Large intestine (tissue), 3 donors: ENCODE data around the gene ZFC3H1. TPM values are rescaled to one million over a fixed set of nuclear protein-coding genes. Genes with fewer than 3 reads are reported as not detected.

ENCODE experiments used
- DNase-seq, 2 donors: peaks; one replicate each; pipeline versions ENCODE4 v3.0.0 to v3.0.0-alpha.2; 2013
- H3K27ac ChIP-seq: one replicate; pipeline ENCODE4 v1.5.1; 2013; ENCODE audit warnings: low read length
- H3K27me3 ChIP-seq: 2 replicates; pipeline ENCODE4 v1.6.1; 2013; ENCODE audit warnings: low read length; ENCODE audit not compliant: control insufficient read depth, insufficient read depth
- H3K36me3 ChIP-seq: 2 replicates; pipeline ENCODE4 v1.6.1; 2013; ENCODE audit warnings: low read length; ENCODE audit not compliant: control insufficient read depth, insufficient read depth
- H3K4me1 ChIP-seq: one replicate; pipeline ENCODE4 v1.6.1; 2013; ENCODE audit warnings: low read length; ENCODE audit not compliant: control insufficient read depth, insufficient read depth
- H3K4me3 ChIP-seq: one replicate; pipeline ENCODE4 v1.5.1; 2013; ENCODE audit warnings: low read length
- H3K9me3 ChIP-seq: one replicate; pipeline ENCODE4 v1.6.1; 2013; ENCODE audit warnings: mild to moderate bottlenecking, low read depth, low read length, moderate library complexity; ENCODE audit not compliant: control insufficient read depth
- WGBS: methylation state at CpG from one replicate; pipeline ENCODE4 v1.1.5; 2013; ENCODE audit warnings: low lambda C conversion rate; ENCODE audit not compliant: insufficient coverage; 5-methylcytosine and 5-hydroxymethylcytosine counted together
- polyA plus RNA-seq: library from polyadenylated mRNA; unstranded; fragments of 120-200 nt; gene quantifications from one replicate; pipeline ENCODE4 v1.2.1, GENCODE V29; 2013

The ZFC3H1 gene
- polyA plus RNA-seq, 1 donor, result 86.3 TPM

DNA sequence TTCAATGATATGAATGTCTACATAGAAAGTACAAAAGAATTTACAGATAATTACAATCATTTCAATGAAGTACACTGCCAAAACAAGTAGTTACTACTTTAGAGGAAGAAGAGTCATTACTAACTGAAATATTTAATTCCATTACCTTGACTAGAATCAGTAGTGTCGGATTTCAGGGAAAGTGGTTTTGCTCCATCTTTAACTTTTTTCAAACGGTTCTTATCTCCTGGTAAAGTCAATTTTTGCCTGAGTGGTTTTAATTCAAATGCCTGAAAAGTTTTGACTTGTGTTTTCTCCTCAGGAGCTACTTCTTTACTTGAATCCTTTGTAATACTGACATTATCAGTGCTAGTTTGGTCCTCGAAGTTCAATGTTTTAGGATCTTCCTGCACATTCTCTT, 6.9 kb downstream of the ZFC3H1 start:
- Histone ChIP-seq H3K27ac (no peak overlapping the region), H3K9me3 (peaks cover 2% of the 10 kb centered on the region), H3K4me1 (no peaks in the 10 kb centered on the region), H3K36me3 (peaks cover 28% of the 10 kb centered on the region), H3K4me3 (no peak overlapping the region), H3K27me3 (no peaks in the 10 kb centered on the region)
- 82% methylated on average over 1 of the region's 3 CpGs for WGBS
- DNase-seq, result no peak

DNA sequence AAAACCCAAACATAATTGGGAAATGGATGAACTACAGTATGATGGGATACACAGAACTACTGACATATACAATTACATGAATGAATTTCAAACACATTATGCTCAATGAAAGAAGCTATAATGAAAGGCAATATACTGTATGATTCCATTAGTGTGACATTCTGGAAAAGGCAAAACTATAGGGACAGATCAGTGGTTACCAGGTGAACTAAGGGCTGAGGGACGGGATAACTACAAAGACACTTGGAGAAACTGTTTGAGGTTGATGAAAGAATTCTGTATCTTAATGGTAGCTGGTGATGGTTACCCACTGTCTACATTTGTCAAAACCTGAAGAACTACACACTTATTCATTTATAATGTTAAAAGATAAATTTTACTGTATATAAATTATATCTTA, 7.7 kb downstream of the ZFC3H1 start:
- Histone ChIP-seq H3K4me1 (no peaks in the 10 kb centered on the region), H3K27me3 (no peaks in the 10 kb centered on the region), H3K36me3 (peaks cover 32% of the 10 kb centered on the region), H3K4me3 (no peak overlapping the region), H3K9me3 (peaks cover 2% of the 10 kb centered on the region), H3K27ac (no peak overlapping the region)
- DNase-seq, result no peak
- WGBS, result 100% methylated on average over 1 of the region's 1 CpG

DNA sequence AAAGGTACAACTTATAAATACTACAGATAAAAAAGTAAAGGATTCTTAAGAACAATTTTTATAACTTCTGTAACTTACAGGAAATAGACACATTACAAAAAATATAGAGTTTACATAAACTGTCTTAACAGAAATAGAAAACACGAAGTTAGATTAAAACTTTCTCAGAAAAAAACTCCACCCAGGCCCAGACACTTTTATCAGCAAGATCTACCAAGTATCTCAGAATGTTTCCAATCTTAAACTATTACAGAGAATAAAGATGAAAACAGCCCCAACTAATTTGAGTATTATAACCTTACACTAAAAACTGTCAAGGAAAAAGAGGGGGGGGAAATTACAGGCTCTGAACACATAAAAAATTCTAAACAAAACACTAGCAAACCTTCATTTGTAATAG, 8.2 kb downstream of the ZFC3H1 start:
- Histone ChIP-seq H3K36me3 (peaks cover 34% of the 10 kb centered on the region), H3K4me3 (no peak overlapping the region), H3K4me1 (no peaks in the 10 kb centered on the region), H3K27me3 (no peaks in the 10 kb centered on the region), H3K27ac (no peak overlapping the region), H3K9me3 (peaks cover 2% of the 10 kb centered on the region)
- DNase-seq, result no peak
- WGBS, result 88% methylated on average over 1 of the region's 1 CpG

DNA sequence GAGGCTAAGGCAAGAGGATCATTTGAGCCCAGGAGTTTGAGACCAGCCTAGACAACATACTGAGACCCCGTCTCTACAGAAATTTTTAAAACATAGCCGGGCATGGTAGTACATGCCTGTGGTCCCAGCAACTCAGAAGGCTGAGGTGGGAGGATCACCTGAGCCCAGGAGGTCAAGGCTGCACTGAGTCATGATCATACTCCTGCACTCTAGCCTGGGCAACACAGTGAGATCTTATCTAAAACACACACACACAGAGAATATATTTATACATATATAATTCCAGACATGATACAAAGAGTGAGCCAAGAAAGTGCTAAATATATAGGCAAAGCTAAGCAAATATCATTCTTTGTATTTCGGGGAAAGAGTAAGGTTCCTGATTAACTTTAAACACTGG, 9.4 kb downstream of the ZFC3H1 start:
- Histone ChIP-seq H3K27me3 (no peaks in the 10 kb centered on the region), H3K9me3 (peaks cover 2% of the 10 kb centered on the region), H3K4me1 (no peaks in the 10 kb centered on the region), H3K27ac (no peak overlapping the region), H3K4me3 (no peak overlapping the region), H3K36me3 (peaks cover 31% of the 10 kb centered on the region)
- no peak for DNase-seq
- WGBS, result 100% methylated on average over 1 of the region's 3 CpGs

DNA sequence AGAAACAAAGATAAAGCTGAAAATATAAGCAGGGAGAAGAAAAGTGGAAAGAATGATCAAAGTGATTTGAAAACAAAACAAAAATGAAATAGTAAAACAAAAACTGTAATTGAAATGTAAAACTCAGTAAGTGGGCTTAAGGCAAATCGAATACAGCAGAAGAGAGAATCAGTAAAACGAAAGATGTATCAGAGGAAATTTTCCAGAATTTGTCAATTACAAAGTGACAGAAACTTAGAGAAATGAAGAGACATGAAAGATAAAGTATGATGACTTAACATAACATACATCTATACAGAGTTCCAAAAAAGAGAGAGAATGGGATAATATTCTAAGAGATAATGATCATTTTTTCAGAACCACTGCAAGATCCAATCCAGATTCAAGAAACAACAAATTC, 10.5 kb downstream of the ZFC3H1 start:
- DNase-seq, result no peak
- Histone ChIP-seq H3K27ac (no peak overlapping the region), H3K4me1 (no peaks in the 10 kb centered on the region), H3K27me3 (no peaks in the 10 kb centered on the region), H3K9me3 (peaks cover 2% of the 10 kb centered on the region), H3K4me3 (no peak overlapping the region), H3K36me3 (peaks cover 26% of the 10 kb centered on the region)
- WGBS, result 96% methylated on average over 2 of the region's 2 CpGs

DNA sequence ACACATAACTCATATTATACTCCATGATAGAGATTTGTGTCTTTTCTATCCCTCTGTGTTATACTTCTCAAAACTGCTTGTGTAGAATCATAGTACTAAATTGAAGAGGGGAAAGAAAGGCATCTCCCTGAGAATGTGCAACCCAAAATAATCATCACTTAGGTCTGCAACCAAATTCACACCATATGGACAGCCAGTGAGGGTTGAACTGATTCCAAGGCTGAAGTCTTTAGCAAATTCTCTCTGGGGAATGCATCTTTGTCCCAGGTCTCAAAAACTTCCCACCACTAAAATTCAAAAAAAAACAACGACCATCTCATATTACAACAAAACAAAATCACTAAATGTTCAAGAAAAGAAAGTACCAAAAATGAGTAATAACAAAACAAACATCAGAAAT, 11.0 kb downstream of the ZFC3H1 start:
- H3K27ac ChIP-seq, result no peak overlapping the region
- peaks cover 2% of the 10 kb centered on the region for H3K9me3 ChIP-seq
- no peaks in the 10 kb centered on the region for H3K27me3 ChIP-seq
- no CpG with 5 or more reads among the region's 1 CpG for WGBS
- DNase-seq, result no peak
- no peaks in the 10 kb centered on the region for H3K4me1 ChIP-seq
- peaks cover 26% of the 10 kb centered on the region for H3K36me3 ChIP-seq
- no peak overlapping the region for H3K4me3 ChIP-seq

DNA sequence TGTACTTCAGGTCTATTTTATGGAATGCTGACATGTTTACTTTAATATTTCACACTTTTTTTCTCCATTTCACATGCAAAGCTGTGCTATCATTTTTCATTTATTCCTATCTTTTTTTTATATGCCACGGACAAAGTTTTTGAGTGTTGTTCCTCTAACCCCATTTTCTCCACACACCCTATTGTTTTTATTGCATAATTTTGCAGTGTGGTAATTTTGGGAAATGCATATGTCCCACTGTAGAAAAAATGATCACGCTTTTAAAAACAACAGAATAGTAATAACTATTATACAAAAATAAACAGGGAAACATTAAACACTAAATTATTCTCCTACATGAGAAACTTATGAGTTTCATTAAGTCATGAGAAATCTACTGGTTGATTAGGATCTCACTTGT, 14.2 kb downstream of the ZFC3H1 start:
- WGBS, result 81% methylated on average over 2 of the region's 2 CpGs
- H3K27ac ChIP-seq, result no peak overlapping the region
- H3K9me3 ChIP-seq, result peaks cover 2% of the 10 kb centered on the region
- no peak overlapping the region for H3K4me3 ChIP-seq
- peaks cover 35% of the 10 kb centered on the region for H3K36me3 ChIP-seq
- H3K4me1 ChIP-seq, result no peaks in the 10 kb centered on the region
- no peaks in the 10 kb centered on the region for H3K27me3 ChIP-seq
- DNase-seq, result no peak

DNA sequence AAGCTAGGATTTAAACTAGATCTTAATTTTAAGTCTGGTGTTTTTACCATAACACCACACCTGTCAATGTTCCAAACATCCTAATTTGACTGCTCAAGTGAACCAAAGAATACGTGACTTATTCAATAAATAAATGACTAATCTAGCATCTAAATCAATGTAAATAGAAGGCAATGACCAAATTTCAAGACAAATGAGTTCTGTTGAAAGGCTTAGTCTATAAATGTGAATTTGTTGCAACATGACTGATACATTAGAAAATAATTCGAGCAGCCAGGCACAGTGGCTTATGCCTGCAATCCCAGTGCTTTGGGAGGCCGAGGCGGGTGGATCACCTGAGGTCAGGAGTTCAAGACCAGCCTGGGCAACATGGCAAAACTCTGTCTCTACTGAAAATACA, 15.1 kb downstream of the ZFC3H1 start:
- H3K9me3 ChIP-seq, result peaks cover under 1% of the 10 kb centered on the region
- no peaks in the 10 kb centered on the region for H3K4me1 ChIP-seq
- H3K27ac ChIP-seq, result no peak overlapping the region
- no peak for DNase-seq
- H3K36me3 ChIP-seq, result peaks cover 32% of the 10 kb centered on the region
- H3K27me3 ChIP-seq, result no peaks in the 10 kb centered on the region
- H3K4me3 ChIP-seq, result no peak overlapping the region
- WGBS, result no CpG with 5 or more reads among the region's 4 CpGs

DNA sequence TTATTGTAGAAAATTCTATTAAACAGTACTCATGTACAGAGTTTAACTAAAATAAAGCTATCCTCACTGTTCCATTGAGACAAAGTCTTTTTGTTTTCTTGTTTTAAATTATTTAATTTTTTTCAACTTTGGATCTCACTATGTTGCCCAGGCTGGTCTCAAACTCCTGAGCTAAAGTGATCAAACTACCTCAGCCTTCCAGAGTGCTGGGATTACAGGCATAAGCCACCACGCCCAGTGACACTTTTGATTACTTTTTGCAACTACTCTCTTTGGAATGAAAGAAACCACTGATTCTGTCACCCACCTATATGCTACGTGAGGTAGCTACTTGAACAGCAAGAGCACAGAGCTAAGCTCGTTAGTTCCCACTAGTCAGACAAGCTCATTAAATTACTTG, 17.1 kb downstream of the ZFC3H1 start:
- Histone ChIP-seq H3K36me3 (peaks cover 36% of the 10 kb centered on the region), H3K9me3 (no peaks in the 10 kb centered on the region), H3K27ac (no peak overlapping the region), H3K4me3 (no peak overlapping the region), H3K27me3 (no peaks in the 10 kb centered on the region), H3K4me1 (no peaks in the 10 kb centered on the region)
- WGBS, result no CpG with 5 or more reads among the region's 3 CpGs
- no peak for DNase-seq

DNA sequence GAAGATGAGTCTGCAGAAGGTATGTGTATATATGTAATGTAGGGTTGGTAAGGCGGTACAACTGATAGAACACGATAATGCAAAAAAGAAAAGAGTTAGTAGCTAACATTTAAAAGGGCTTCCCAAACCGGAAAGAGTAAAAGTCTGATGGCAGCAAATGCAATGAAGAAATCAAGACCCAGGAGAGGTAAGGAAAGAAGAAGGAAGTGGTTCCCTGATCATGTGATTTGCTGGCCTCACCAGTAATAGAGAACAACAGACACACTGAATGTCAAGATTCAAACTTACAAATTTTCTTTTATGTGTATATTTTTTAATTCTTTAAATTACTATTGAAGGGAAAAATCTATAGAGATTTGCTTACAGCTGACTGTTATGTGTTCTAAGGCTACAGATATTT, 18.4 kb downstream of the ZFC3H1 start:
- DNase-seq, result no peak
- H3K4me3 ChIP-seq, result no peak overlapping the region
- peaks cover 39% of the 10 kb centered on the region for H3K36me3 ChIP-seq
- 93% methylated on average over 3 of the region's 3 CpGs for WGBS
- H3K4me1 ChIP-seq, result no peaks in the 10 kb centered on the region
- H3K27me3 ChIP-seq, result no peaks in the 10 kb centered on the region
- H3K27ac ChIP-seq, result no peak overlapping the region
- H3K9me3 ChIP-seq, result no peaks in the 10 kb centered on the region

DNA sequence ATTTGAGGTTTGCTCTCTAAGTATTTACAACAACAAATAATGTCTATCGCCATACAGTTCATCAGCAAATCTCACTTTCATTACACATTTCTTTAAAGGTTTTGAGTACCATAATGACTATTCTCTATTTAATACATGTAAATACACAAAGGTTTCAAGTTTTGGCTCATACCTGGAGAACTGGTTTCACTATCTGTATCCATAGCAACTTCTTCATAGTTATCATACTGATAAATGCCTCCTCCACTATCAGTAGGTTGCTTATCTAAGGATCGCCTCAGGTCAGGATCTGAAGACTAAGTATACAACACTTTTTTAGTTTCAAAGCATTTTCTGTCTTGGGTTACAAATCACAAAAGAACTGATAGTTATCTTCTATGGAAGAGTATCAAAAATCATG, 21.4 kb downstream of the ZFC3H1 start:
- no peak overlapping the region for H3K4me3 ChIP-seq
- H3K36me3 ChIP-seq, result peaks cover 48% of the 10 kb centered on the region
- no CpG with 5 or more reads among the region's 2 CpGs for WGBS
- no peak overlapping the region for H3K27ac ChIP-seq
- no peak for DNase-seq
- no peaks in the 10 kb centered on the region for H3K9me3 ChIP-seq
- H3K27me3 ChIP-seq, result no peaks in the 10 kb centered on the region
- no peaks in the 10 kb centered on the region for H3K4me1 ChIP-seq
